NCI-H2107 treated with DMSO at 0.1 percent for 48 hours (cell line): ENCODE data around the gene SFXN5.

Experiments used
- DNase-seq: peaks from one replicate; lab custom pipeline; 2025; ENCODE audit not compliant: unreplicated experiment; lab: John Stamatoyannopoulos, UW

SFXN5 gene

GRCh38 chr2:72994991-72995380 lies 76.5 kb downstream of the SFXN5 start:
- no peak for DNase-seq

- DNase-seq = no peak
Measured at GRCh38 chr2:72994282-72994990, 77.1 kb downstream of the SFXN5 start.

- DNase-seq = no peak
Measured at GRCh38 chr2:72993933-72994280, 77.6 kb downstream of the SFXN5 start.

GRCh38 chr2:72993147-72993932 lies 78.2 kb downstream of the SFXN5 start:
- no peak for DNase-seq

GRCh38 chr2:72992734-72993102 lies 78.8 kb downstream of the SFXN5 start:
- no peak for DNase-seq

GRCh38 chr2:72991980-72992733 lies 79.4 kb downstream of the SFXN5 start:
- DNase-seq = no peak

- DNase-seq = no peak
Measured at GRCh38 chr2:72991439-72991725, 80.1 kb downstream of the SFXN5 start.

GRCh38 chr2:72990695-72991438 lies 80.6 kb downstream of the SFXN5 start:
- no peak for DNase-seq

- no peak for DNase-seq
Measured at GRCh38 chr2:72989770-72990556, 81.5 kb downstream of the SFXN5 start.

GRCh38 chr2:72988726-72989273 lies 82.7 kb downstream of the SFXN5 start:
- no peak for DNase-seq

- DNase-seq = no peak
Measured at GRCh38 chr2:72988041-72988440, 83.5 kb downstream of the SFXN5 start.

GRCh38 chr2:72985891-72986683 lies 85.4 kb downstream of the SFXN5 start:
- DNase-seq = no peak

GRCh38 chr2:72985136-72985535 lies 86.4 kb downstream of the SFXN5 start:
- DNase-seq = no peak

GRCh38 chr2:72984172-72984671 lies 87.3 kb downstream of the SFXN5 start:
- no peak for DNase-seq

- no peak for DNase-seq
Measured at GRCh38 chr2:72983500-72984161, 87.9 kb downstream of the SFXN5 start.

- no peak for DNase-seq
Measured at GRCh38 chr2:72982781-72983499, 88.6 kb downstream of the SFXN5 start.

- DNase-seq = no peak
Measured at GRCh38 chr2:72982219-72982618, 89.3 kb downstream of the SFXN5 start.

- no peak for DNase-seq
Measured at GRCh38 chr2:72981536-72981935, 90.0 kb downstream of the SFXN5 start.
